ENCODE measurements around the gene WBP4.

Gene WBP4

GRCh38 chr13:41049480-41050440, 11.5 kb upstream of the WBP4 start:
- peak; percentile 80 for DNase-seq

GRCh38 chr13:41052441-41052840, 8.9 kb upstream of the WBP4 start:
- no peak for DNase-seq

- peak; percentile 91 for DNase-seq
Observed at GRCh38 chr13:41053384-41053826, 7.9 kb upstream of the WBP4 start.

DNA sequence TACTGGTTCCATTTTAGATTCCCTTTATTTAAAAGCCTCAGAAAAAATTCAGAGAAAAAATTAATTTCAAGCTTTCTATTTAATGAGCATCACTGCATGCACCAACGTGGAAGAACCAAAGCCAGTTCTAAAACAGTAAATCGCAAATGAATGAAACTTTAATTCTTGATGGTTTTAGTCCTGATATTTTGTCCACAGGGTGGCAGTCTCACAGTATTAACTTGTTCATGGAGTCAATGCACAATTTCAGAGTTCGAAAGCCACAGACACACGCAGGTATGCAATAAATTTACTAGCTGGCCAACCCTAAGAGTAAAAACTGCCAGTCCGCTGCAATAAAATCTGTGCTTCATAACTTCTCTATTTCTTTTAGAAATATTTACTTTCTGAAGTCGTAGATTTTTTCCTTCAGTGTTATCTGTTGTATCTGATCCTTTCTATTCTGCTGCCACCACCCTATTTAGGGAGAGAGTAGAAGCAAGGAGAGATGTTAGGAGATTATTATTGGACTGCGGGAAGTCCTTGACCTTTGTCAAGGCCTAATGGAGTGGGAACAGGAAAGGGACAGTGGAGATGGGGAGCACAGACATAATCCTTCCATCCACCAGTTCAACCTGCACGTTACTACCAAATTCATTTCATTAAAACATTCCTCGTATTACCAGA, 7.0 kb upstream of the WBP4 start:
- DNase-seq, result peak; percentile 56

GRCh38 chr13:41054919-41055619, 6.2 kb upstream of the WBP4 start:
- no peak for DNase-seq

GRCh38 chr13:41056194-41056593, 5.1 kb upstream of the WBP4 start:
- no peak for DNase-seq

- DNase-seq, result no peak
Observed at GRCh38 chr13:41056826-41057711, 4.2 kb upstream of the WBP4 start.

GRCh38 chr13:41058295-41059070, 2.8 kb upstream of the WBP4 start:
- DNase-seq, result no peak

- DNase-seq, result peak; percentile 20
Observed at GRCh38 chr13:41059456-41060081, 1.7 kb upstream of the WBP4 start.

- peak; percentile 98 for DNase-seq
Observed at GRCh38 chr13:41060082-41060723, 1.1 kb upstream of the WBP4 start.

GRCh38 chr13:41060724-41061074, 610 bp upstream of the WBP4 start:
- DNase-seq, result peak; percentile 93

DNA sequence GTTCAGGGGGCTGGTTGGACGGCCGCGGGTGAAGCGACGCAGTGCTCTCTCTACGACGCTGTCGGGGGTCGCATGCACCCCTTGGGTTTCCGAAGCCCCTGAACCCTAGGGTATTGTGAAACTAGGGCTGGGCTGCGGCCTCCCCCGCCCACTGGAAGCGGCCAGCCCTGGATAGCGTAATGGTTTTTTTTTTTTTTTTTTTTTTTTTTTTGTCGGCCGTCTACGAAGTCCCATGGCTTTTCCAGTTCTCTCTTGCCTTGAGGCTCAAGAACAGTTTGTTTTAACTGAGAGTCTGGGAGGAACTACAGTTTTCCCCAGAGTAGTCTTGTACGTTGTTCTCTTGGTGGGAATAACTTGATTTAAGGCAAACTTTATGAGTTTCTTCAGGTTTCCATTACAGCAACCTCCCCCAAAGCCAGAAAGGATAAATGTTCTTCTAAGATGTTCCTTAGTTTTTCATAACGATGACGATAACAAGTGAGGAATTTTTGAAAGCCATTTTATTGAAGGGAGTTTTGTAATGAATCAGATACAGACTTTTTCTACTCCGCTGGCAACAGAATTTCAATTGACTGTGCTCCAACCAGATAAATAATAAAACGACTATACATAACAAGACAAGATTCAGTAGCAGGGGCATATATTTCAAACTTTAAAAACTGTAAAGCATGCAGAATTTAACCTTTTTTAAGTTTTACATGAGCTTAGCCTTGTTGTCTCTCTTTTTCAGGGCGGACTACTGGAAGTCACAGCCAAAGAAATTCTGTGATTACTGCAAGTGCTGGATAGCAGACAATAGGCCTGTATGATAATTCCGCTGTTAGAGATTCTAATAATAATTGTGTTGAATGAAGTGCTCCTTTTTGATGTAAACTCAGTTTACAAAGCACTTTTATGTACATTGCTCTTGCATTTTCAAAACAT, 867 bp downstream of the WBP4 start:
- DNase-seq, result peak; percentile 85

DNA sequence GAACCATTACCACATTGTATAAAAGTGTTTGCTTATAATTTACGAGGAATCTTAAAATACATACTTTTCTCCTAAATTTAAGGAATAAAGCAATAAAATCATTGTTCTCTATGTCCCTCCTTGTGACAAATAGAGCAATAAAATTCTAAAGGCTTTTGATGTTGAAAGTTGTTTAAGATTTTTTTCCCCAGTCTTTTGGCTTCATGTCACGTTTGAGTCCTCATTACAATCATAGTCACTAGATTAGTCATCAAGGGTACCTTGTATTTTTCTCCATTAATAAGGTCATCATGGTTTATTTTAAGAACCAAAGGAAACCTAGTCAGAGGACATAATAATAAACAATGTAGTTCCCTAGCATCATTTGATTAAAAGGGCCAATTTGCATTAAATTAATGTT, 3.2 kb downstream of the WBP4 start:
- DNase-seq, result no peak

- no peak for DNase-seq
Observed at GRCh38 chr13:41065078-41065477, 3.8 kb downstream of the WBP4 start.

DNA sequence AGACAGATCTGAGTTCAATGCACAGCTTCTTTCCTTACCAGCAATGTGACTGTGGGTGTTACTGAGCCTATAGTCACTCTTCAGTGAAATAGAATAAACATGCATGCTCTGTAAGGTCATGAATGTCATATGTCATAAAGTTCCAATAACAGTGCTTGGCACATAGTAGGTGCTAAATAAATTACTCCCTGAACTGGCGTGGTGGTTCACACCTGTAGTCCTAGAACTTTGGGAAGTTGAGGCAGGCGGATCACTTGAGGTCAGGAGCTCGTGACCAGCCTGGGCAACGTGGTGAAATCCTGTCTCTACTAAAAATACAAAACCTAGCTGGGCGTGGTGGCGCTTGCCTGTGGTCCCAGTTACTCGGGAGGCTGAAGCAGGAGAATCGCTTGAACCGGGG, 13.2 kb downstream of the WBP4 start:
- DNase-seq, result no peak

- DNase-seq, result peak; percentile 46
Observed at GRCh38 chr13:41075034-41075433, 13.7 kb downstream of the WBP4 start.

GRCh38 chr13:41075485-41075884, 14.2 kb downstream of the WBP4 start:
- no peak for DNase-seq

GRCh38 chr13:41077475-41077874, 16.2 kb downstream of the WBP4 start:
- no peak for DNase-seq

- DNase-seq, result no peak
Observed at GRCh38 chr13:41079725-41080124, 18.4 kb downstream of the WBP4 start.

All from suppressor macrophage treated with lipopolysaccharide for 4 hours (primary cell).